IPS-NIHi7 (cell line): ENCODE measurements around the gene ERO1B.
"Not testable (repeated sequence)": the region's sequence is repeated elsewhere in the genome, so short reads cannot be mapped to it uniquely, and the experiment has no call there.

Experiments used
- DNase-seq: peaks from one replicate; pipeline ENCODE4 v3.0.0; 2012; ENCODE audit warnings: mixed read lengths; ENCODE audit errors: extremely low spot score

ERO1B gene, protein sequence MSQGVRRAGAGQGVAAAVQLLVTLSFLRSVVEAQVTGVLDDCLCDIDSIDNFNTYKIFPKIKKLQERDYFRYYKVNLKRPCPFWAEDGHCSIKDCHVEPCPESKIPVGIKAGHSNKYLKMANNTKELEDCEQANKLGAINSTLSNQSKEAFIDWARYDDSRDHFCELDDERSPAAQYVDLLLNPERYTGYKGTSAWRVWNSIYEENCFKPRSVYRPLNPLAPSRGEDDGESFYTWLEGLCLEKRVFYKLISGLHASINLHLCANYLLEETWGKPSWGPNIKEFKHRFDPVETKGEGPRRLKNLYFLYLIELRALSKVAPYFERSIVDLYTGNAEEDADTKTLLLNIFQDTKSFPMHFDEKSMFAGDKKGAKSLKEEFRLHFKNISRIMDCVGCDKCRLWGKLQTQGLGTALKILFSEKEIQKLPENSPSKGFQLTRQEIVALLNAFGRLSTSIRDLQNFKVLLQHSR

GRCh38 chr1:236281654-236282424 lies at the start of gene ERO1B:
Gene ERO1B, minus strand, starts transcription at chr1:236281958. Its CDS starts 175 bp downstream, at chr1:236281783.
- peak; percentile 98 for DNase-seq

DNA sequence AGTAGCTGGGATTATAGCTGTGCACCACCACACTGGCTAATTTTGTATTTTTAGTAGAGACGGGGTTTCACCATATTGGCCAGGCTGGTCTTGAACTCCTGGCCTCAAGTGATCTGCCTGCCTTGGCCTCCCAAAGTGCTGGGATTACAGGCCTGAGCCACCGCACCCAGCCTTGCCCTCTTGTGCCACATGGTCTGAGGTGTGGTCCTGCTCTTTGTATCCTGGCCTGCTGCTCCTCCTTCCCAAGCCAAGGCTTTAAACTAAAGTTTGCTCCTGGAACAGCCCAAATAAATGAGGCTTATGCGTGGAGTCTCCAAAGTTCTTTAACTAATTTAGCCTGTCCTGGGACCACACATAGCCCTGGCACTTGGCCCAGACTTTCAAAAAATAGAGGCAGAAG lies 49.7 kb upstream of the ERO1B start:
- not testable (repeated sequence) for DNase-seq

DNA sequence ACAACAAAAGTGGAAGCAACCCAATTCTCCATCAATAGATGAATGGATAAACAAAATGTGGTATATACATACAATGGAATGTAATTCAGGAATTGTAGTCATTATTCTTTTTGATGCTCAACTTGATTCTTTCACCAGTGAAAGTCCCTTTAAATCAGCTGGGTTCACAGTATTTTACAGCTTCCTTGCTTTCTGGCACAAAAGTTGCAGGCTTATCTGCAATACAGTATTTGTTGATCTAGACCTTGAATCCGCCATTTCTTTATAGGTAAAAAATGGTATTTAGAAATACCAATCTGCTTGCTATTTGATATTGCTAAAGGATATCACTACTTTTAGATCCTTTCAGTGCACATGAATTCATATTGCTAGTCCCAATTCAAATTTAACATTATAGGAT lies 44.7 kb upstream of the ERO1B start:
- DNase-seq: no peak

DNA sequence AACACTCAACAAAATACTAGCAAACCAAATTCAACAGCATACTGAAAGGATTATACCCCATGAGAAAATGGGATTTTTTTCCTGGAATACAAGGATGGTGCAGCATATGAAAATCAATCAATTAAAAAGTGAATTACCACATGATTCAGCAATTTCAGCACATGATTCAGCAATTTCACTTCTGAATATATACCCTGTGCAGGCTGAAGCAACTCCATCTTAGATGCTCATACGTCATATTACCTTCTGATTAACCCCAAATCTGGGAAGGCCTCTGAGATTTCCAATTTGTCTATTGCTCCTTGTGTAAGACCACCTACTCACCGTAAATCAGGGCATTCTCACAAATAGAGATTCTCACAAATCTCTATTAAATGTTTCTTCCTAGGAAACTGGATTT lies 43.8 kb upstream of the ERO1B start:
- DNase-seq: no peak

- DNase-seq: no peak
Measured at GRCh38 chr1:236323819-236324411, 42.2 kb upstream of the ERO1B start.

GRCh38 chr1:236322566-236323409 lies 41.0 kb upstream of the ERO1B start:
- DNase-seq: no peak

GRCh38 chr1:236321101-236321500 lies 39.3 kb upstream of the ERO1B start:
- DNase-seq: no peak

GRCh38 chr1:236320671-236321070 lies 38.9 kb upstream of the ERO1B start:
- no peak for DNase-seq

GRCh38 chr1:236320214-236320613 lies 38.5 kb upstream of the ERO1B start:
- DNase-seq: no peak

DNA sequence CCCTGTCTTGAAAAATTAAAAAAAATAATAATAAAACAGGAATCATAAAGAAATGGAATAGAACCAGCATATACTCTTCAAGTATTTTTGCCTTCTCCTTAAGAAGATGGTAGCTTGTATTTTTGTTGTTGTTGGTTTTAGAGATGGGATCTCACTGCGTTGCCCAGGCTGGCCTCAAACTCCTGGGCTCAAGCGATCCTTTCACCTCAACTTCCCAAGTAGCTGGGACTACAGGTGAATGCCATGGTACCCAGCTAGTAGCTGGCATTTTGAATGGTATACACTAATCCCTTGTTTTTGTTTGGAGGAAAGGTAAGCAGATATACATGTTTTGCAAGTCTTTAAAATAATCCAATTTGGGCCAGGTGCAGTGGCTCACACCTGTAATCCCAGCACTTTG lies 34.7 kb upstream of the ERO1B start:
- no peak for DNase-seq

GRCh38 chr1:236315518-236315917 lies 33.8 kb upstream of the ERO1B start:
- DNase-seq: no peak

DNA sequence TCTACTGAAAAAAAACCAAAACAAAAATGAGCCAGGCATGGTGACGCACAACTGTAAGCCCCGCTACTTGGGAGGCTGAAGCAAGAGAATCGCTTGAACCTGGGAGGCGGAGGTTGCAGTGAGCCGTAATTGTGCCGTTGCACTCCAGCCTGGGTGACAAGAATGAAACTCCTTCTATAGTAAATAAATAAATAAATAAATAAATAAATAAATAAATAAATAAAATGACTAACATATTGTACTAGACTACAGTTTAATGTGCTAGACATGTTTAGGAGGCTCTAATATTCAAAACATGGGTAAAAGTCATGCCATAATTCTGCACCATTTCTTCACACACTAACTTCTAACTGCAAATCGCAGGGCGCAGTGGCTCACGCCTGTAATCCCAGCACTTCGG lies 33.3 kb upstream of the ERO1B start:
- no peak for DNase-seq

DNA sequence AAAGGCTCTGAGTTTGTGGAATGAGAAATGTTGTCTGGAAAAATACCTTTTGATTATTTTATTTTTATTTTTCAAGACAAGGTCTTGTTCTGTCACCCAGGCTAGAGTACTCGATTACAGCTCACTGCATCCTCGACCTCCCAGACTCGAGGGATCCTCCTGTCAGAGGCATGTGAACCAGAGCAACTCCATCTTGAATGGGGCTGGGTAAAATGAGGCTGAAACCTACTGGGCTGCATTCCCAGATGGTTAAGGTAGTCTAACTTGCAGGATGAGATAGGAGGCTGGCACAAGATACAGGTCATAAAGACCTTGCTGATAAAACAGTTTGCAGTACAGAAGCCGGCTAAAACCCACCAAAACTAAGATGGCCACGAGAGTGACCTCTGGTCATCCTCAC lies 32.3 kb upstream of the ERO1B start:
- not testable (repeated sequence) for DNase-seq

DNA sequence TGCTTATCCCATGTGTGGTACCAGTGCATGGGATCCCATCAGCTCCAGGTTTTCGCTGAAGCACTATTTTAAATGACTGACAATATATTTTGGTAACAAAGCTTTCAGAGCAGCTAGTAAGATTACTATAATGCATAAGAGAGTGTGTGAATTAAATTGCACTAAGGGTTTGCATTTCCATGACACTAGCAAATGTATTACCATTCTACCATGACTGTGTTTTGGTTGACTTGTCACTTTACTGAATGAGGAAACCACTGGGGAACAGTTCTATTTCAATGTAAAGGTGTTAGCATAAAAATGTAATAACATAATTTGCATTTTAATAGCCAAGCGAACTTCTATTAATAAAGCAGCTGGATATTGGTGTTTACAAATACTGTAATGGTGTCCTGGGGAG lies 31.7 kb upstream of the ERO1B start:
- no peak for DNase-seq

DNA sequence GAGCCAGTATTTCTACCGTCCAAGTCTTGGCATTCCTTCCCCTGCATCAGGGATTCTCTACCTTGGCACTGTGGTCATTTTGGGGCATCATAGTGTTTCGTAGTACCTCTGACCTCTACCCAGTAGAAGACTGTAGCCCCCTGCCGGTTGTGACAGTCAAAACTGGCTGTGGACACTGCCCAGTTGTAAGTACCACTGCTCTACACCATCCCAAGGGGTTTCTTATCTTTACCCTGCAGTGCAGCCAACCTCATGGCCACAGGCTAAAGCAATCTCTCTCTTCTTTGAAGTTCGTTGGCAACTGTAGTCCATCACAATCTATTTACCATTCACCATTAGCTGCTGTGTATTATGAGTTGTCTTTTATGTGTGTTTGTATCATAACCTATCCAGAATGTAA lies 29.3 kb upstream of the ERO1B start:
- no peak for DNase-seq

DNA sequence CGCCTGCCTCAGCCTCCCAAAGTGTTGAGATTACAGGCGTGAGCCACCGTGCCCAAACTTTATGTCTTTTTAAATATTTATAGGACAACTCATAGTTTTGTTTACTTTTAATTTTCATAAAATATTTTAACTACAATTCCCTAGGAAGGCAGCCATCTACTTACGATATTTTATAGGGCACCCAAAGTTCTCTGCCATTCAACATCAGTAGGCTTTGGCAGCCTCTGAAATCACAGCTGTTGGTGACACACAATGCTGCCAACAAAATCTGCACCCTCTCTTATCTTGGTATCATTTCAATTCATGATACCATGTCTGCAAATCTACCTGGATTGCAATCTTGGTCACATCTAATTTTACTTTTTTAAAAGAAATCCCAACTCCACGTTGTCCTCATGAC lies 27.1 kb upstream of the ERO1B start:
- DNase-seq: no peak

- no peak for DNase-seq
Measured at GRCh38 chr1:236307435-236307834, 25.7 kb upstream of the ERO1B start.

GRCh38 chr1:236304682-236305081 lies 22.9 kb upstream of the ERO1B start:
- no peak for DNase-seq

- peak; percentile 19 for DNase-seq
Measured at GRCh38 chr1:236303675-236304074, 21.9 kb upstream of the ERO1B start.

GRCh38 chr1:236302941-236303340 lies 21.2 kb upstream of the ERO1B start:
- DNase-seq: no peak

GRCh38 chr1:236301958-236302335 lies 20.2 kb upstream of the ERO1B start:
- DNase-seq: no peak
